Neural progenitor cell (in vitro differentiated cells): Measurements from ENCODE around the gene C4B. TPM values are rescaled to one million over a fixed set of nuclear protein-coding genes. Genes with fewer than 3 reads are reported as not detected.
"Not testable (repeated sequence)": the region's sequence is repeated elsewhere in the genome, so short reads cannot be mapped to it uniquely, and the experiment has no call there.

Experiments
- DNase-seq: peaks from one replicate; pipeline ENCODE4 v3.0.0-alpha.2; 2016; ENCODE audit warnings: low spot score
- H2AFZ ChIP-seq: fragments of 200-600 bp; sonication (generic); replicated peaks from 2 replicates; pipeline ENCODE4 v1.6.1; 2016; ENCODE audit warnings: antibody characterized with exemption
- H3F3A ChIP-seq: fragments of 200-600 bp; sonication (generic); 2 replicates; pipeline ENCODE4 v1.6.1; 2016; ENCODE audit warnings: antibody characterized with exemption, low read depth
- H3K27ac ChIP-seq: fragments of 200-600 bp; sonication (generic); 2 replicates; pipeline ENCODE4 v1.5.1; 2016; ENCODE audit warnings: mild to moderate bottlenecking
- H3K27me3 ChIP-seq: fragments of 200-600 bp; sonication (generic); 2 replicates; pipeline ENCODE4 v1.6.1; 2016; ENCODE audit warnings: mild to moderate bottlenecking, moderate library complexity
- H3K36me3 ChIP-seq: fragments of 200-600 bp; sonication (generic); 2 replicates; pipeline ENCODE4 v1.5.1; 2016
- H3K4me1 ChIP-seq: fragments of 200-600 bp; sonication (generic); 2 replicates; pipeline ENCODE4 v1.6.1; 2016; ENCODE audit warnings: mixed run types
- H3K4me2 ChIP-seq: fragments of 200-600 bp; sonication (generic); 2 replicates; pipeline ENCODE4 v1.6.1; 2016
- H3K4me3 ChIP-seq: fragments of 200-600 bp; sonication (generic); 2 replicates; pipeline ENCODE4 v1.5.1; 2016
- H3K79me2 ChIP-seq: fragments of 200-600 bp; sonication (generic); 2 replicates; pipeline ENCODE4 v1.6.1; 2016; ENCODE audit warnings: low read depth
- H3K9ac ChIP-seq: fragments of 200-600 bp; sonication (generic); 2 replicates; pipeline ENCODE4 v1.6.1; 2016
- H3K9me3 ChIP-seq: fragments of 200-600 bp; sonication (generic); 2 replicates; pipeline ENCODE4 v1.5.1; 2016; ENCODE audit warnings: low read depth
- H4K20me1 ChIP-seq: fragments of 200-600 bp; sonication (generic); 2 replicates; pipeline ENCODE4 v1.6.1; 2016; ENCODE audit warnings: low read depth
- H3K27ac Mint-ChIP-seq: 3 replicates; pipeline ENCODE4 v1.8.0; 2021; ENCODE audit warnings: mixed read lengths
- H3K27me3 Mint-ChIP-seq: 2 replicates; pipeline ENCODE4 v1.8.0; 2022; ENCODE audit warnings: low read depth, mild to moderate bottlenecking, inconsistent platforms, moderate library complexity, mixed read lengths; ENCODE audit not compliant: insufficient read depth
- H3K36me3 Mint-ChIP-seq: 3 replicates; pipeline ENCODE4 v1.8.0; 2021; ENCODE audit warnings: mixed read lengths
- H3K4me1 Mint-ChIP-seq: 3 replicates; pipeline ENCODE4 v1.8.0; 2021; ENCODE audit warnings: mixed read lengths
- H3K4me3 Mint-ChIP-seq: 3 replicates; pipeline ENCODE4 v1.8.0; 2021; ENCODE audit warnings: mild to moderate bottlenecking, moderate library complexity, mixed read lengths
- H3K9me3 Mint-ChIP-seq: 3 replicates; pipeline ENCODE4 v1.8.0; 2020; ENCODE audit warnings: mixed read lengths
- EZH2 ChIP-seq: fragments of 200-600 bp; sonication (generic); IDR thresholded peaks from 2 replicates; pipeline ENCODE4 v1.6.1; 2017; ENCODE audit warnings: antibody characterized with exemption, mild to moderate bottlenecking, moderate library complexity
- EZH2phosphoT487 ChIP-seq: fragments of 200-600 bp; sonication (generic); IDR thresholded peaks from 2 replicates; pipeline ENCODE4 v1.6.1; 2017; ENCODE audit warnings: antibody characterized with exemption
- total RNA-seq: library from RNA; depleted of rRNA; stranded (reverse); fragments of >200 nt; gene quantifications from 2 replicates; pipeline ENCODE4 v1.2.3, GENCODE V29; 2015; ENCODE audit warnings: low replicate concordance
- TF ChIP-seq, protein P1 (sequence below): fragments of 200-600 bp; sonication (generic); IDR thresholded peaks from 2 replicates; pipeline ENCODE4 v1.5.1; 2017; ENCODE audit warnings: antibody characterized with exemption, mild to moderate bottlenecking

The C4B gene
- total RNA-seq, 1 donor from 2014 or later, result 0.30 TPM

DNA sequence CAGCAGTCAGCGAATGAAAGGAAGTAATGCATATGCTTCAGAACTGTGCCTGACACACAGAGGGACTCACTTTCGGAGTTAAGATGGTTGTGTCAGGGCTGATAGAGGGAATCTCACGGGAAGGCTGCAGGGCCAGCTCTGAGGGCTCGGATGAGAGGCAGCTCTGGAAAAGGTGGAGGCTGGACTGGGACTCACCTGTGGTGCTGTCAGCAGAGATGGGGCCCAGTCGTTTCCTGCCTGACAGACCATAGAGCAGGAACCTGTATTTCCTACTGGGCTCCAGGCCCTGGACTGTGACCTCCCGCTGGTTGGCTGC is 32.9 kb downstream of the C4B start:
- no peak for TF ChIP-seq EZH2
- TF ChIP-seq EZH2phosphoT487, result no peak
- TF ChIP-seq, protein P1, sequence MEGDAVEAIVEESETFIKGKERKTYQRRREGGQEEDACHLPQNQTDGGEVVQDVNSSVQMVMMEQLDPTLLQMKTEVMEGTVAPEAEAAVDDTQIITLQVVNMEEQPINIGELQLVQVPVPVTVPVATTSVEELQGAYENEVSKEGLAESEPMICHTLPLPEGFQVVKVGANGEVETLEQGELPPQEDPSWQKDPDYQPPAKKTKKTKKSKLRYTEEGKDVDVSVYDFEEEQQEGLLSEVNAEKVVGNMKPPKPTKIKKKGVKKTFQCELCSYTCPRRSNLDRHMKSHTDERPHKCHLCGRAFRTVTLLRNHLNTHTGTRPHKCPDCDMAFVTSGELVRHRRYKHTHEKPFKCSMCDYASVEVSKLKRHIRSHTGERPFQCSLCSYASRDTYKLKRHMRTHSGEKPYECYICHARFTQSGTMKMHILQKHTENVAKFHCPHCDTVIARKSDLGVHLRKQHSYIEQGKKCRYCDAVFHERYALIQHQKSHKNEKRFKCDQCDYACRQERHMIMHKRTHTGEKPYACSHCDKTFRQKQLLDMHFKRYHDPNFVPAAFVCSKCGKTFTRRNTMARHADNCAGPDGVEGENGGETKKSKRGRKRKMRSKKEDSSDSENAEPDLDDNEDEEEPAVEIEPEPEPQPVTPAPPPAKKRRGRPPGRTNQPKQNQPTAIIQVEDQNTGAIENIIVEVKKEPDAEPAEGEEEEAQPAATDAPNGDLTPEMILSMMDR, result no peak
- DNase-seq, result no peak
- H4K20me1 ChIP-seq, result no peaks in the 10 kb centered on the region
- Mint-ChIP-seq H3K4me1 (peaks cover 27% of the 10 kb centered on the region), H3K27ac (no peak overlapping the region), H3K27me3 (peaks cover 7% of the 10 kb centered on the region), H3K36me3 (no peaks in the 10 kb centered on the region), H3K9me3 (no peaks in the 10 kb centered on the region), H3K4me3 (no peak overlapping the region)
- H3K27ac ChIP-seq, result no peak overlapping the region
- H3K9ac ChIP-seq, result no peak overlapping the region
- H3K79me2 ChIP-seq, result no peaks in the 10 kb centered on the region
- H3K27me3 ChIP-seq, result no peaks in the 10 kb centered on the region
- no peak overlapping the region for H3K4me2 ChIP-seq
- H2AFZ ChIP-seq, result no peak overlapping the region
- no peak overlapping the region for H3K4me3 ChIP-seq
- H3F3A ChIP-seq, result no peaks in the 10 kb centered on the region
- no peaks in the 10 kb centered on the region for H3K4me1 ChIP-seq
- H3K36me3 ChIP-seq, result no peaks in the 10 kb centered on the region
- H3K9me3 ChIP-seq, result no peaks in the 10 kb centered on the region

DNA sequence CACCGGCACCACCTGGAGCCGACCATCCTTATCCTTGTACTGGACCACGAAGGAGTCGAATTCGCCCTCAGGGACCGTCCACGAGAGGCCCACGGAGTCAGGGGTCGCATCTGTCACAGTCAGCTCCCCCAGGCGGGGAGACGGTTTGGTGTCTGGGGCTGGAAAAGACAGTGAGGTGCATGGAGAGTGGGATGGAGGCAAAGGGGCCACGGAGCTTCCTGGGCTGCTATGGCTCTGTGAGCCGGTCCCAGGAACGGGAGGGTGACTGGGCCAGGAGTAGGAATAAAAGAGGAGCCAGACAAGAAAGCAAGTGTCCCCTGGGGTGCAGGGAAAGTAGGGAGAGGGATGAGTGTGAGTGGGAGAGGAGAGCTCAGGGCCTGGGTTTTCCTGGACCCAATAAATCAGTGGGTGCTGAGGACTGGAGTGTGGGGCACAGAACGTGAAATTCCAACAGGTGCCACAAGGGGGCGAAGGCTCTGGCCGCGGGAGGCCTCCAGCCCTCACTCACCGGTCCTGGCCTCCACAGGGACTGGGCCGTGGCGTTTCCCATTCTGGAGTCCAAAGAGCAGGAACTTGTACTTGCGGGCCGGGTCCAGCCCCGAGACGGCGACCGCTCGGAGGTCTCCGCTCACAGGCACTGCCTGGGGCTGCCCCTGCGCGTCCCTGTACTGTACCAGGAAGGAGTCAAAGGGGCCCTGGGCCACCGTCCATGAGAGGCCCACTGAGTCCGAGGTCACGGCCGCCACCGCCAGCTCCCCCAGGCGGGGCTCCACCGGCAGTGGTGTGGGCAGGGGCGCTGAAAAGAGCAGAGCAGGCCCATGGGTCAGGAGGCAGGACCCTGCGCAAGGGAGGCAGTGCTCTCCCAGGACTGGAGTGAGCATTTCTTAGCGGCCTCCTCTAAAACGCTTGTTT is 33.5 kb downstream of the C4B start:
- Histone ChIP-seq H3K4me2 (no peak overlapping the region), H3K27ac (no peak overlapping the region), H3K9me3 (no peaks in the 10 kb centered on the region), H2AFZ (peak overlapping the region; percentile 93), H4K20me1 (no peaks in the 10 kb centered on the region), H3F3A (no peaks in the 10 kb centered on the region), H3K4me3 (no peak overlapping the region), H3K4me1 (no peaks in the 10 kb centered on the region), H3K79me2 (no peaks in the 10 kb centered on the region), H3K9ac (no peak overlapping the region), H3K36me3 (no peaks in the 10 kb centered on the region), H3K27me3 (no peaks in the 10 kb centered on the region)
- peaks cover 8% of the 10 kb centered on the region for H3K27me3 Mint-ChIP-seq
- DNase-seq, result peak; percentile 75
- peak overlapping the region; percentile 90 for H3K27ac Mint-ChIP-seq
- H3K4me1 Mint-ChIP-seq, result peaks cover 27% of the 10 kb centered on the region
- H3K9me3 Mint-ChIP-seq, result no peaks in the 10 kb centered on the region
- TF ChIP-seq EZH2, result no peak
- TF ChIP-seq EZH2phosphoT487, result no peak
- TF ChIP-seq, protein P1, result peak; percentile 73
- no peaks in the 10 kb centered on the region for H3K36me3 Mint-ChIP-seq
- H3K4me3 Mint-ChIP-seq, result peak overlapping the region; percentile 56

DNA sequence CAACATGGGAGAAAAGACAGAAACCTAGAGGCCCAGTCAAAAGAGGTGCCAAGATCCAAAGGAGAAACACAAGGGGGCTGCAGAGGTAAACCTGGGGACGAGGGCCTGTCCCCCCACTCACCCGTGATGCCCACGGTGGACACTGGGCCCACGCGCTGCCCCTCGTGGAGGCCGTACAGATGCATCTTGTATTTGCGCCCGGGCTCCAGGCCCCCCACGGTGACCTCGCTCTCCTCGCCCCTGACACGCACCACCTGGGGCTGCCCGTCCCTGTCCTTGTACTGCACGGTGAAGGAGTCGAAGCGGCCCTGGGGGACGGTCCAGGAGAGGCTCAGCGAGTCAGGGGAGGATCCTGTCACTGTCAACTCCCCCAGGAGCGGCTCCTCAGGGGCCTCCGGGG is 34.6 kb downstream of the C4B start:
- H3K9me3 ChIP-seq, H3K79me2 ChIP-seq, H4K20me1 ChIP-seq, H3F3A ChIP-seq, H3K36me3 ChIP-seq, H3K36me3 Mint-ChIP-seq, H3K4me2 ChIP-seq, DNase-seq, H3K27ac ChIP-seq, H3K27me3 Mint-ChIP-seq, H2AFZ ChIP-seq, H3K4me1 ChIP-seq, H3K9ac ChIP-seq, H3K9me3 Mint-ChIP-seq, H3K4me3 ChIP-seq, H3K27me3 ChIP-seq: not testable (repeated sequence)
- peak overlapping the region; percentile 54 for H3K4me3 Mint-ChIP-seq
- peaks cover 28% of the 10 kb centered on the region for H3K4me1 Mint-ChIP-seq
- peak overlapping the region; percentile 84 for H3K27ac Mint-ChIP-seq

DNA sequence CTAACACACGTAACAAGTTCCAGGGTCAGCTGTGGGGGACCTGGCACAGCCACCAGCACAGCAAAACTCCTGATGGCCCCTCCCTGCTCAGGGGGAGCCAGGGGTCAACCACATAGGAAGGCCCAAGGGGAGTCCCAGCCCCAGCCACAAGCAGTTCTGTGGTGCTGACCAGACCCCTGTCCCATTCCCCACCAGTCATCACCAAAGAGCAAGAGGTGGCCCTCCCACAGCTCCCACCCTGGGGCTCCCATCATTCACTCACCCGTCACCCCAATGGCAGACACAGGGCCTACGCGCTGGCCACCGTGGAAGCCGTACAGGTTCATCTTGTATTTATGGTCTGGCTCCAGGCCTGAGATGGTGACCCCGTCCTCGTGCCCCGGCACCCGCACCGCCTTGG is 35.1 kb downstream of the C4B start:
- H3K9me3 Mint-ChIP-seq, DNase-seq, H3K9me3 ChIP-seq, H3K4me1 ChIP-seq, H3K27ac ChIP-seq, H2AFZ ChIP-seq, H3K4me3 Mint-ChIP-seq, H3K27ac Mint-ChIP-seq, H3K36me3 ChIP-seq, H3K27me3 ChIP-seq, H3K9ac ChIP-seq, H3K4me2 ChIP-seq, H4K20me1 ChIP-seq, H3F3A ChIP-seq, H3K36me3 Mint-ChIP-seq, H3K4me3 ChIP-seq, H3K79me2 ChIP-seq: not testable (repeated sequence)
- Mint-ChIP-seq H3K27me3 (peaks cover 12% of the 10 kb centered on the region), H3K4me1 (peaks cover 34% of the 10 kb centered on the region)
